ENCODE data around the gene ADGRF1. TPM values are rescaled to one million over a fixed set of nuclear protein-coding genes. Genes with fewer than 3 reads are reported as not detected.

Gene ADGRF1
- total RNA-seq, 2 experiments from 2014 or later: not detected

GRCh38 chr6:46964716-46965519 is 77.2 kb downstream of the ADGRF1 start:
- intact Hi-C loops (cut with DNase I, micrococcal nuclease): no loop called here
- Histone ChIP-seq H3K9me3 (ENCODE audit: control insufficient read depth in 1 of 2, insufficient read depth in 1 of 2, low read length in 2 of 2) (no peaks in the 10 kb centered on the region), H3K4me1 (ENCODE audit: insufficient read depth, low read length) (no peaks in the 10 kb centered on the region), H3K36me3 (ENCODE audit: insufficient read depth, low read length) (no peaks in the 10 kb centered on the region), H3K4me3 (ENCODE audit: low read length) (no peak overlapping the region), H3K27ac (ENCODE audit: low read depth in 1 of 2, low read length in 2 of 2) (no peak overlapping the region), H3K27me3 (ENCODE audit: control insufficient read depth in 1 of 2, insufficient read depth in 2 of 2, low read length in 2 of 2) (peaks cover 0 to 6% of the 10 kb centered on the region in 2 experiments)
- TF ChIP-seq CTCF (IDR thresholded peaks at IDR 0.05): no peak
- ChIA-PET POLR2A (no interaction called here), CTCF (no interaction called here)
- H3K4me1 Mint-ChIP-seq (ENCODE audit: low read depth): no peaks in the 10 kb centered on the region
- DNase-seq (no peak), ATAC-seq (ENCODE audit: poor library complexity) (no peak)
- no peak overlapping the region for H3K27ac Mint-ChIP-seq
- no peak overlapping the region for H3K4me3 Mint-ChIP-seq
- H3K9me3 Mint-ChIP-seq: no peaks in the 10 kb centered on the region
- H3K27me3 Mint-ChIP-seq: no peaks in the 10 kb centered on the region
- H3K36me3 Mint-ChIP-seq (ENCODE audit: low read depth): no peaks in the 10 kb centered on the region

- Mint-ChIP-seq H3K27me3 (no peaks in the 10 kb centered on the region), H3K36me3 (ENCODE audit: low read depth) (no peaks in the 10 kb centered on the region), H3K27ac (no peak overlapping the region), H3K4me1 (ENCODE audit: low read depth) (no peaks in the 10 kb centered on the region), H3K4me3 (no peak overlapping the region), H3K9me3 (no peaks in the 10 kb centered on the region)
- TF ChIP-seq CTCF (IDR thresholded peaks at IDR 0.05): no peak
- ATAC-seq (ENCODE audit: poor library complexity) (no peak), DNase-seq (no peak)
- H3K36me3 ChIP-seq (ENCODE audit: insufficient read depth, low read length): no peaks in the 10 kb centered on the region
- ChIA-PET POLR2A (no interaction called here), CTCF (no interaction called here)
- H3K4me3 ChIP-seq (ENCODE audit: low read length): no peak overlapping the region
- no peaks in the 10 kb centered on the region for H3K4me1 ChIP-seq (ENCODE audit: insufficient read depth, low read length)
- intact Hi-C loops (cut with DNase I, micrococcal nuclease): no loop called here
- no peak overlapping the region for H3K27ac ChIP-seq (ENCODE audit: low read depth in 1 of 2, low read length in 2 of 2)
- H3K27me3 ChIP-seq (ENCODE audit: control insufficient read depth in 1 of 2, insufficient read depth in 2 of 2, low read length in 2 of 2): peaks cover 0 to 6% of the 10 kb centered on the region in 2 experiments
- no peaks in the 10 kb centered on the region for H3K9me3 ChIP-seq (ENCODE audit: control insufficient read depth in 1 of 2, insufficient read depth in 1 of 2, low read length in 2 of 2)
Observed at GRCh38 chr6:46963626-46964025, 78.5 kb downstream of the ADGRF1 start.

GRCh38 chr6:46963039-46963438 is 79.1 kb downstream of the ADGRF1 start:
- CTCF ChIA-PET: no interaction called here
- POLR2A ChIA-PET: no interaction called here
- ATAC-seq (ENCODE audit: poor library complexity): no peak
- no peaks in the 10 kb centered on the region for H3K9me3 Mint-ChIP-seq
- no peak for DNase-seq
- Histone ChIP-seq H3K27ac (ENCODE audit: low read depth in 1 of 2, low read length in 2 of 2) (no peak overlapping the region), H3K9me3 (ENCODE audit: control insufficient read depth in 1 of 2, insufficient read depth in 1 of 2, low read length in 2 of 2) (no peaks in the 10 kb centered on the region), H3K27me3 (ENCODE audit: control insufficient read depth in 1 of 2, insufficient read depth in 2 of 2, low read length in 2 of 2) (peaks cover 0 to 6% of the 10 kb centered on the region in 2 experiments), H3K4me1 (ENCODE audit: insufficient read depth, low read length) (no peaks in the 10 kb centered on the region), H3K36me3 (ENCODE audit: insufficient read depth, low read length) (no peaks in the 10 kb centered on the region), H3K4me3 (ENCODE audit: low read length) (no peak overlapping the region)
- H3K4me3 Mint-ChIP-seq: no peak overlapping the region
- H3K27ac Mint-ChIP-seq: no peak overlapping the region
- intact Hi-C loops (cut with DNase I, micrococcal nuclease): no loop called here
- H3K4me1 Mint-ChIP-seq (ENCODE audit: low read depth): no peaks in the 10 kb centered on the region
- TF ChIP-seq CTCF (IDR thresholded peaks at IDR 0.05): no peak
- no peaks in the 10 kb centered on the region for H3K27me3 Mint-ChIP-seq
- no peaks in the 10 kb centered on the region for H3K36me3 Mint-ChIP-seq (ENCODE audit: low read depth)

All from CD4-positive, alpha-beta T cell (primary cell).